K562 (cell line): ENCODE data around the gene ADAM8. TPM values are rescaled to one million over a fixed set of nuclear protein-coding genes. Genes with fewer than 3 reads are reported as not detected.

Experiments used
- GABPB1 ChIP-seq: sonication (generic); formaldehyde crosslinking; IDR thresholded peaks from 2 replicates; pipeline ENCODE4 v1.8.0; 2022; ENCODE audit warnings: mild to moderate bottlenecking, missing genetic modification reagents
- HDAC1 ChIP-seq, 2 experiments: fragments of 450-650 bp; IDR thresholded peaks; 2 replicates each; pipeline ENCODE4 v1.6.1; 2016 to 2017; ENCODE audit warnings: inconsistent platforms in 1 of 2, mild to moderate bottlenecking in 1 of 2, moderate library complexity in 1 of 2
- KDM5B ChIP-seq: fragments of 200-600 bp; sonication (generic); IDR thresholded peaks from 2 replicates; pipeline ENCODE4 v1.6.1; 2012; ENCODE audit warnings: low read depth, mild to moderate bottlenecking, moderate library complexity, low read length, control low read depth, inconsistent platforms; ENCODE audit not compliant: insufficient replicate concordance
- MCM7 ChIP-seq, 2 experiments: fragments of 450-650 bp; IDR thresholded peaks; 2 replicates each; pipeline ENCODE4 v1.6.1; 2016 to 2018
- NELFE ChIP-seq: IDR thresholded peaks from 2 replicates; pipeline ENCODE4 v1.6.1; 2011; ENCODE audit warnings: mild to moderate bottlenecking; ENCODE audit not compliant: insufficient read depth, insufficient read length
- SAFB2 ChIP-seq: fragments of 200-400 bp; formaldehyde crosslinking; IDR thresholded peaks from 2 replicates; pipeline ENCODE4 v1.6.1; 2018; ENCODE audit warnings: borderline replicate concordance, low read length, low read depth, moderate library complexity; ENCODE audit not compliant: severe bottlenecking
- SMARCA4 ChIP-seq: fragments of 450-650 bp; IDR thresholded peaks from 2 replicates; pipeline ENCODE4 v1.6.1; 2016
- ZNF253 ChIP-seq: fragments of 250-450 bp; sonication (Bioruptor Pico); conservative IDR thresholded peaks from 2 replicates; pipeline ENCODE4 v1.6.1; 2021; ENCODE audit warnings: mild to moderate bottlenecking
- ZNF707 ChIP-seq: fragments of 250-450 bp; sonication (Bioruptor Pico); conservative IDR thresholded peaks from 2 replicates; pipeline ENCODE4 v1.8.0; 2022; ENCODE audit warnings: inconsistent platforms, mild to moderate bottlenecking, moderate library complexity
- polyA plus RNA-seq, 8 experiments: library from polyadenylated mRNA; depleted of rRNA in 4 of 8; stranded (reverse) in 5 of 8; unstranded in 3 of 8; fragments of >200 nt; fragmentation: Nextera tagmentation in 2 of 8; fragmentation: Illumina TruSeq in 1 of 8; extraction: Ambion mirVana in 2 of 8; extraction: Trizol in 1 of 8; gene quantifications; 2 replicates each; pipeline versions ENCODE4 v1.2.1 to v1.2.3, GENCODE V29; 2011 to 2014; ENCODE audit warnings: inconsistent platforms in 1 of 8, missing spikeins in 1 of 8
- total RNA-seq, 7 experiments: library from RNA; depleted of rRNA in 6 of 7; stranded (reverse); fragments of >200 nt in 6 of 7; fragmentation: Illumina TruSeq in 2 of 7; extraction: Trizol in 2 of 7; gene quantifications; 2 replicates each; pipeline versions ENCODE4 v1.2.1 to v1.2.3, GENCODE V29; 2011 to 2021; ENCODE audit warnings: low replicate concordance in 1 of 7
- TF ChIP-seq, protein P1 (sequence below): fragments of 450-650 bp; IDR thresholded peaks from 2 replicates; pipeline ENCODE4 v1.6.1; 2017; ENCODE audit warnings: mild to moderate bottlenecking, moderate library complexity
- TF ChIP-seq, protein P2 (sequence below): sonication (generic); formaldehyde crosslinking; IDR thresholded peaks from 2 replicates; pipeline ENCODE4 v1.8.1; 2022; ENCODE audit warnings: missing genetic modification reagents
- TF ChIP-seq, protein P3 (sequence below): fragments of 450-650 bp; IDR thresholded peaks from 2 replicates; pipeline ENCODE4 v1.6.1; 2017; ENCODE audit warnings: antibody characterized with exemption, mild to moderate bottlenecking
- TF ChIP-seq, protein P4 (sequence below): fragments of 250-450 bp; sonication (Bioruptor Pico); IDR thresholded peaks from 2 replicates; pipeline ENCODE4 v1.8.0; 2022; ENCODE audit warnings: inconsistent platforms, mild to moderate bottlenecking, moderate library complexity, borderline replicate concordance

The ADAM8 gene
- total and polyA plus RNA-seq, 9 of the 15 experiments (the other 6 are each of a cell fraction or from before 2014, with no cell fraction given) = 0.07 to 7.0 (median 1.1) TPM

DNA sequence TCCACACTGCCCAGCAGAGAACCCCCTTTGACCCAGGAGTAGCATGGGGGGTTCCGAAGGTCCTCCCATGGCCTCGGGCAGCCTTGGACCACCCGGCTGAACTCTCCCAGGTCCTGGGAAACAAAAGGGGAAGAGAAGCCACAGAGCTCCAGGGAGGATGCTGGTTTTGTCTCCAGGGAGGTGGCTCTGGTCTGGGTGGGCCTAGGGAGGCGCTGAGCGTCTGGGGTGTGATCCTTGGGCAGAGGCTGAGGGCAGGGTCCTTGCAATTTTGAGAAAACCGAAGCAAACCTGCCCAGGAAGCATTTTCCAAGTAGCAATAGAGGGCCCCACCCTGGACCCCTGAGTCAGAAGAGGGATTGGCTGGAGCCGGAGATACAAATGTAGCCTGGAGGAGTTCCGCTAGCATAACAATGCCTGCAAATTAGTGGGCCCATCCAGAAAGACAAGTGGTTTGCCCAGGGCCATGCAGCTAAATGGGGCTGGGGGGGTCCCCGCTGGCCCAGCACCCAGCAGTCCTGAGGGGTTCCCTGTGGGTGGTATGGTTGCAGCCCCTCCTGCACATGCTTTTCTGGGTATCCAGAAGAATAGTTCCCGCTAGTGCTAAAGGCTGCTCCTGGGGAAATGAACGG, 44.6 kb downstream of the ADAM8 start (continued):
- no peak for TF ChIP-seq SAFB2
- TF ChIP-seq ZNF707 (CRISPR knock-in tag) = no peak
- TF ChIP-seq, protein P1, sequence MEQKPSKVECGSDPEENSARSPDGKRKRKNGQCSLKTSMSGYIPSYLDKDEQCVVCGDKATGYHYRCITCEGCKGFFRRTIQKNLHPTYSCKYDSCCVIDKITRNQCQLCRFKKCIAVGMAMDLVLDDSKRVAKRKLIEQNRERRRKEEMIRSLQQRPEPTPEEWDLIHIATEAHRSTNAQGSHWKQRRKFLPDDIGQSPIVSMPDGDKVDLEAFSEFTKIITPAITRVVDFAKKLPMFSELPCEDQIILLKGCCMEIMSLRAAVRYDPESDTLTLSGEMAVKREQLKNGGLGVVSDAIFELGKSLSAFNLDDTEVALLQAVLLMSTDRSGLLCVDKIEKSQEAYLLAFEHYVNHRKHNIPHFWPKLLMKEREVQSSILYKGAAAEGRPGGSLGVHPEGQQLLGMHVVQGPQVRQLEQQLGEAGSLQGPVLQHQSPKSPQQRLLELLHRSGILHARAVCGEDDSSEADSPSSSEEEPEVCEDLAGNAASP = no peak
- TF ChIP-seq ZNF253 = no peak
- TF ChIP-seq, protein P2, sequence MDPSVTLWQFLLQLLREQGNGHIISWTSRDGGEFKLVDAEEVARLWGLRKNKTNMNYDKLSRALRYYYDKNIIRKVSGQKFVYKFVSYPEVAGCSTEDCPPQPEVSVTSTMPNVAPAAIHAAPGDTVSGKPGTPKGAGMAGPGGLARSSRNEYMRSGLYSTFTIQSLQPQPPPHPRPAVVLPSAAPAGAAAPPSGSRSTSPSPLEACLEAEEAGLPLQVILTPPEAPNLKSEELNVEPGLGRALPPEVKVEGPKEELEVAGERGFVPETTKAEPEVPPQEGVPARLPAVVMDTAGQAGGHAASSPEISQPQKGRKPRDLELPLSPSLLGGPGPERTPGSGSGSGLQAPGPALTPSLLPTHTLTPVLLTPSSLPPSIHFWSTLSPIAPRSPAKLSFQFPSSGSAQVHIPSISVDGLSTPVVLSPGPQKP (CRISPR knock-in tag) = no peak
- no peak for TF ChIP-seq NELFE
- TF ChIP-seq GABPB1 (CRISPR knock-in tag) = no peak
- TF ChIP-seq, protein P3, sequence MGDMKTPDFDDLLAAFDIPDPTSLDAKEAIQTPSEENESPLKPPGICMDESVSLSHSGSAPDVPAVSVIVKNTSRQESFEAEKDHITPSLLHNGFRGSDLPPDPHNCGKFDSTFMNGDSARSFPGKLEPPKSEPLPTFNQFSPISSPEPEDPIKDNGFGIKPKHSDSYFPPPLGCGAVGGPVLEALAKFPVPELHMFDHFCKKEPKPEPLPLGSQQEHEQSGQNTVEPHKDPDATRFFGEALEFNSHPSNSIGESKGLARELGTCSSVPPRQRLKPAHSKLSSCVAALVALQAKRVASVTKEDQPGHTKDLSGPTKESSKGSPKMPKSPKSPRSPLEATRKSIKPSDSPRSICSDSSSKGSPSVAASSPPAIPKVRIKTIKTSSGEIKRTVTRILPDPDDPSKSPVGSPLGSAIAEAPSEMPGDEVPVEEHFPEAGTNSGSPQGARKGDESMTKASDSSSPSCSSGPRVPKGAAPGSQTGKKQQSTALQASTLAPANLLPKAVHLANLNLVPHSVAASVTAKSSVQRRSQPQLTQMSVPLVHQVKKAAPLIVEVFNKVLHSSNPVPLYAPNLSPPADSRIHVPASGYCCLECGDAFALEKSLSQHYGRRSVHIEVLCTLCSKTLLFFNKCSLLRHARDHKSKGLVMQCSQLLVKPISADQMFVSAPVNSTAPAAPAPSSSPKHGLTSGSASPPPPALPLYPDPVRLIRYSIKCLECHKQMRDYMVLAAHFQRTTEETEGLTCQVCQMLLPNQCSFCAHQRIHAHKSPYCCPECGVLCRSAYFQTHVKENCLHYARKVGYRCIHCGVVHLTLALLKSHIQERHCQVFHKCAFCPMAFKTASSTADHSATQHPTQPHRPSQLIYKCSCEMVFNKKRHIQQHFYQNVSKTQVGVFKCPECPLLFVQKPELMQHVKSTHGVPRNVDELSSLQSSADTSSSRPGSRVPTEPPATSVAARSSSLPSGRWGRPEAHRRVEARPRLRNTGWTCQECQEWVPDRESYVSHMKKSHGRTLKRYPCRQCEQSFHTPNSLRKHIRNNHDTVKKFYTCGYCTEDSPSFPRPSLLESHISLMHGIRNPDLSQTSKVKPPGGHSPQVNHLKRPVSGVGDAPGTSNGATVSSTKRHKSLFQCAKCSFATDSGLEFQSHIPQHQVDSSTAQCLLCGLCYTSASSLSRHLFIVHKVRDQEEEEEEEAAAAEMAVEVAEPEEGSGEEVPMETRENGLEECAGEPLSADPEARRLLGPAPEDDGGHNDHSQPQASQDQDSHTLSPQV = no peak
- TF ChIP-seq HDAC1 (IDR thresholded peaks at IDR 0.05) = no peak
- no peak for TF ChIP-seq MCM7 (IDR thresholded peaks at IDR 0.05)
- no peak for TF ChIP-seq KDM5B
- TF ChIP-seq, protein P4, sequence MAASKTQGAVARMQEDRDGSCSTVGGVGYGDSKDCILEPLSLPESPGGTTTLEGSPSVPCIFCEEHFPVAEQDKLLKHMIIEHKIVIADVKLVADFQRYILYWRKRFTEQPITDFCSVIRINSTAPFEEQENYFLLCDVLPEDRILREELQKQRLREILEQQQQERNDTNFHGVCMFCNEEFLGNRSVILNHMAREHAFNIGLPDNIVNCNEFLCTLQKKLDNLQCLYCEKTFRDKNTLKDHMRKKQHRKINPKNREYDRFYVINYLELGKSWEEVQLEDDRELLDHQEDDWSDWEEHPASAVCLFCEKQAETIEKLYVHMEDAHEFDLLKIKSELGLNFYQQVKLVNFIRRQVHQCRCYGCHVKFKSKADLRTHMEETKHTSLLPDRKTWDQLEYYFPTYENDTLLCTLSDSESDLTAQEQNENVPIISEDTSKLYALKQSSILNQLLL (CRISPR knock-in tag) = no peak
- no peak for TF ChIP-seq SMARCA4
